Neural cell (in vitro differentiated cells): ENCODE measurements around the gene HMCES.

Experiments
- CTCF ChIP-seq: fragments of 450-650 bp; IDR thresholded peaks from 2 replicates; pipeline ENCODE4 v1.5.1; 2014; ENCODE audit warnings: antibody characterized with exemption, mild to moderate bottlenecking, moderate library complexity; ENCODE audit not compliant: poor library complexity, severe bottlenecking
- EP300 ChIP-seq: fragments of 450-650 bp; conservative IDR thresholded peaks from 2 replicates; pipeline ENCODE4 v1.6.1; 2014; ENCODE audit warnings: antibody characterized with exemption, mild to moderate bottlenecking, moderate library complexity; ENCODE audit not compliant: poor library complexity, severe bottlenecking
- EZH2 ChIP-seq: fragments of 200-600, 300-800 bp; shearing (Covaris generic), sonication (generic); IDR thresholded peaks from 2 replicates; pipeline ENCODE4 v1.6.1; 2014; ENCODE audit warnings: antibody characterized with exemption, low read length, borderline replicate concordance, mild to moderate bottlenecking; ENCODE audit not compliant: insufficient read depth, poor library complexity, severe bottlenecking
- POLR2AphosphoS5 ChIP-seq: IDR thresholded peaks from 2 replicates; pipeline ENCODE4 v1.6.1; 2012
- RAD21 ChIP-seq: fragments of 450-650 bp; conservative IDR thresholded peaks from 2 replicates; pipeline ENCODE4 v1.6.1; 2014; ENCODE audit warnings: antibody characterized with exemption, mild to moderate bottlenecking, moderate library complexity
- REST ChIP-seq: IDR thresholded peaks from 2 replicates; pipeline ENCODE4 v1.6.1; 2012; ENCODE audit warnings: borderline replicate concordance
- TAF1 ChIP-seq: IDR thresholded peaks from 2 replicates; pipeline ENCODE4 v1.6.1; 2012; ENCODE audit warnings: low read depth

- TF ChIP-seq REST (no peak), CTCF (no peak), TAF1 (no peak), EP300 (no peak), RAD21 (no peak), EZH2 (no peak), POLR2AphosphoS5 (no peak)
Measured at GRCh38 chr3:129346695-129347457, 68.2 kb downstream of the HMCES start.
